ENCODE measurements around the gene TMEM187.

The TMEM187 gene

DNA sequence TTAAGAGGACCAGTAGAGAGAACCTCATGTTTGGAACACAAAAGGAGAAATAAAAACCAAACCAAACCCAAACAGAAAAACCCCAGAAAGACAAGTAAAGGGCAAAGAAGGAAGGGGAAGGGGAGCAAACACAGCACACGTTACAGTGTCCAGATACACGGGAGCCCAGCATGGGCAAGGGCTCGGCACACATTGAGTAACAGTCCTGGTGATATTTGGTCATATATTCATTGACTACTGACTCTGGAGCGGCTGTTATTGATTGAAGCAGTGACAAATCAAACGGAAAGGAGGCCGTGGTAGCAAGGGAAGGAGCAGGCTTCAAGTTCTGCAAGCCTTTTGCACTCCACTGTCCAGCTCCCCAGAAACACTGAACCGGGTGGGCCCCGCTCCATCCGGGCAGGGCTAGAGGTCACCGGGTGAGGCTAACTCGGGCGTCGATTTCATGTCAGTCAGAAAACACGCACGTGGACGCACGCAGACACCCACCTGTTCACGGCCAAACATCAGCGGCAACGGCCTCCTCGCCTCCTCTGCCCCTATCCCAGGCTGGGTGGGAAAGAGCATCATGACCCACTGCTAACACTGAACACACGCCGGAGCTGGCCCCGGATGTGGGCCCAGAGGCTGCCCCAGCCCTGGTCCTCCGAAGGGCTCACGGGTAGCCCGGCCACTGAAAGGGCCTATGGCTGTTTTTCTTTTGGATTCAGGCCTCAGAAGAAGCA lies 50.9 kb downstream of the TMEM187 start:
- DNase-seq: no peak

GRCh38 chrX:154024271-154024670 lies 51.7 kb downstream of the TMEM187 start:
- no peak for DNase-seq

DNA sequence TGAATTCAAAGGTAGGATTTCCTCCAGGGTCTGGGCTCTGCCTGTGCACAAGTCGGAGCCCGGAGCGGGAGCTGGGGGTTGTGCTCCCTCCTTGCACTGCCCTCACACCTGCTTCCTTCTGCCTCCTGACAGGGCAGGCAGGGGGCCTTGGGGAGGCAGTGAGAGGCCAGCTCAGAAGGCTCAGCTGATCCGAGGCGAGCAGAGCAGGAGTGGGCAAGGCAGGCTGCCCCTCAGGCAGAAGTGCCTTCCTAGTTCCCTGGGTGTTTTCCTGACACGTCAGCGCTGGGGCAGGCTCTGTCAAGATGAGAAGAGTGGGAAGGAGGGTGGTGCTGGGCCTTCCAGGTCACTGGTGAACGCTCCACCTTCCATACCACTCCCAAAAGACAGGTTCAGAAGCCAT lies 52.7 kb downstream of the TMEM187 start:
- no peak for DNase-seq

DNA sequence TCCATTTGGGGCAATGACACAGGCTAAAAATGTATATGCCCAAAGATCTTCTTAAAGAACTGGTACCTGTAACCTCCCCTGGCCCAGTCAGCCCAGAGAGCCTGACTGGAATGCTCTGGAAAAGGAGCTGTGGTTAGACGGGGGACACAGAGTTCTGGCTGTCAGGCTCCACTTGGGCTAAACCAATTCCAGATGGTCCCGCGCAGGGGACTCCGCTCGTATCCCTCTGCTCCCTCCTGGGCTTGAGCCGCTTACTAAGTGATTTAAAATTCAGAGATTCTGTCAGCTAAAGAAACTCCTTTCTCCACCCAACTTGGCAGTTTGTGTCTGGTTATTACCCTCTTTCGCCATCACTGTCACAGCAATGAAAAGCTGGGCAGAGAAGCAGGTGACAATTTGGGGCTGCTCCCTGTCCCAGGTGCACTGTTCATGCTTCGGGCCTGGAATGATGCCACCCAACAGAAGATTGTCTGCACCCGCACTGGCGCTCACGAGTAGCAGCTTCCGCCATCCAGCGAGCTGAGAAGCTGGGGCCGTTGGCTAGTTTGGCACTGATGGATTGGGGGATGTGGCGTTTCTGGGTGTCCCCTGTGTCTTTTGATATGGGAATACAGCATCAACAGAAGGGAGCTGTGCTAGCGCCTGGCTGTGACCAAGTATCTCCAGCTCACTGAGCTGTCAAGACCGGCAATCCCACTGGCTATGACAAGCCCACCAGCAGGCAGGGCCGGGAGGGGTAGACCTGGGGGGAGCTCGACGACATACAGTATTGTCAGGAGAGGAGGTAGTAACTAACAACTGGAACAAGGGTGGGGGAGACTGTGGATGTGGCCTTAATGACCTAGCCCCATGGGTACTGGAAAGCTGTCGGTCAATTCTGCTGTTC lies 53.8 kb downstream of the TMEM187 start:
- DNase-seq: no peak

DNA sequence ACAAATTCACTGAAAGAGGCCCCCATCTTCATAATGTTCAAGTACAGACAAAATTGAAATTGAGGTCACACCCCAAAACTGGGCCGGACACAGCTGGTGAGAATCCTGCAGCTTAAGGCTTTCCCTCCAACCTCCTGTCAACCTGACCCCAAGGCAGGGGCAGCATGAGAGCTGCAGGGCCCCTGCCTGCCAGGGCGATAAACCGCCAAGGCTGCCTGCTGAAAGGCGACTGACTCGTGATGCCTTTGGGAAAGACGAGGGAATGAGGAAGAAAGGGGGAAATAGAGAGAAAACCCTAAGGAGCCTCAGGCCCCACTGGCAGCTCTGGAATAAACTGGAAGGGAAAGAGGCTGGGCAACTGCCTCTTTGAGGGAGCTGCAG lies 54.5 kb downstream of the TMEM187 start:
- DNase-seq: no peak

GRCh38 chrX:154027986-154028385 lies 55.4 kb downstream of the TMEM187 start:
- no peak for DNase-seq

DNA sequence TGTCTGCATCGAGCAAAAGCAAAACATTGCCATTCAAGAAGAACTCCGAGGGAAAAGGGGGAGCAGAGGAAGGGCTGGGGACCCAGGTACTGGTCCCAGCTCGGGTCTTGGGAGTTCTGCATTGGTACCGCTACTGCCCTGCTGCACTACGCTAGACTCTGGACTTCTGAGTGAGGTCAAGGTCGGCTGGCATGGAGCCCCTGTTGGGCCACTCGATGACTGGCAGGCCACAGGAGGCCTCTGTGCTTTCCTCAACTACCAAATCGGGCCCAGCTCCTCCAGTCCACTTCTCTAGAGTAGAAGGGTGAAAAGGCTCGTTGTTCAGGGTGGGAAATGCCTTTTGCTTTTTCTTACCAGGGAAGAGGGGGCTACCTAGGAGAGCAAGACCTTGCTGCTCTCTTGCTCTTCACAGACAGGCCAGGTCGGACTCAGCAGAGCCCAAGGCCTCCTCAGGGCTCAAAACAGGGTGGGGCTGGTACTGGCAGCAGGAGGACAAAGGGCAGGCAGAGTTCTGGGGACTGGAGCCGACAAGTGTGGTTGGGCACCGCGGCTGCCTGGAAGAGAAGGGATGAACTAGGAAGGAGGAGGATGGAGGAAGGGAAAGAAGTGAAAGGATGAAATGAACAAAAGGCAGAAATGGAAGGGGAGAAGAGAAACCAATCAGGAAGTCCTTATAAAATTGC lies 56.1 kb downstream of the TMEM187 start:
- no peak for DNase-seq

DNA sequence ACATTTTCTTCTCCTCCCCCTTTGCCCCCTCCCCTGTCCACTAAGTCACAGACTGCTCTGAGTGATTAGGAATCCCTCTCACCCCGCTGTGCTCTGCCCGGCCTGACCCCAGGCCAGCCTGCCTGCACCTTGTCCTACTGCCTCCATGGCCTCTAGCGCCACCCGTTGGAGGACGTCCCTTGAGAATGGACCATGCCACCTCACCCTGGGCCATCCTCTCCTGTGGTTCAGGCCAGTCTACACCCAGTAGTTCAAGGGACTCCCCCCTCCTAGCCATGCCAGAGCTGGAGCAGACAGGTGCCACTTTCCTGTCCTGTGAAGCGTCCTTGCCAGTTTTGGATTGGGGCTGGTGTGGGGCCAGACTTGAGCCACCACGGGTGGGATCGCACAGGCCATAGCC lies 56.9 kb downstream of the TMEM187 start:
- DNase-seq: no peak

DNA sequence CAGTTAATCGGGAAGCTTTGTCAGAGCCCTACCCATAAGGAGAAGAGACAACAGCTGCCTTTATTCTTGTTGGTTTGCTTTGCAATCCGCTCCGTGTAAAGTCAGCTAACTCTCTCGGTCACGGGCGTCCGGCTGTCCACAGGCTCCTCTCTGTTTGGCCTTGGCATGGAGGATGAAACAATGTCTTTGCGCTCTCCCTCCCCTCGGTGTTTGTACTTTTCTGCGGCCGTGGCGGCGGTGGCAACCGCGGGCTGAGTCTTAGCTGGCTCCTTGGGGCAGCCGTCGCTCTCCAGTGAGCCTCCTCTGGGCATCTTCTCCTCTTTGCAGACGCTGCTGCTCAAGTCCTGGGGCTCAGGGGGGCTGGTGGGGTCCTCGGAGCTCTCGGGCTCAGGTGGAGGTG lies 57.7 kb downstream of the TMEM187 start:
- no peak for DNase-seq

DNA sequence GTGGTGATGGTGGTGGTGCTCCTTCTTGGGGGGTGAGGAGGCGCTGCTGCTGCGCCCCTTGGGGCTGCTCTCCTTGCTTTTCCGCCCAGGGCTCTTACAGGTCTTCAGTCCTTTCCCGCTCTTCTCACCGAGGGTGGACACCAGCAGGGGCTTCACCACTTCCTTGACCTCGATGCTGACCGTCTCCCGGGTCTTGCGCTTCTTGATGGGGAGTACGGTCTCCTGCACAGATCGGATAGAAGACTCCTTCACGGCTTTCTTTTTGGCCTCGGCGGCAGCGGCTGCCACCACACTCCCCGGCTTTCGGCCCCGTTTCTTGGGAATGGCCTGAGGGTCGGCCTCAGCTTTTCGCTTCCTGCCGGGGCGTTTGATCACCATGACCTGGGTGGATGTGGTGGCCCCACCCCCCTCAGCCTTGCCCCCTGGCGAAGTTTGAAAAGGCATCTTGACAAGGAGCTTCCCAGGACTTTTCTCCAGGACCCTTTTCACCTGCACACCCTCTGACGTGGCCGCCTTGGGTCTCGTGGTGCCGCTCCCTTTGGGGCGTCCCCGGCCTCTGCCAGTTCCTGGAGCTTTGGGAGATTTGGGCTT lies 58.3 kb downstream of the TMEM187 start:
- no peak for DNase-seq

GRCh38 chrX:154032160-154032559 lies 59.6 kb downstream of the TMEM187 start:
- no peak for DNase-seq

- no peak for DNase-seq
These were observed 60.1 kb downstream of the TMEM187 start for GRCh38 chrX:154032653-154033052.

Measured in activated T-cell treated with anti-CD3 and anti-CD28 coated beads, Interleukin-2, amount 50 U/mL, for 1 hour (primary cell).